Astrocyte (in vitro differentiated cells and primary cell): ENCODE results near the gene OSGEP. TPM values are rescaled to one million over a fixed set of nuclear protein-coding genes. Genes with fewer than 3 reads are reported as not detected.

ENCODE experiments used
- DNase-seq: peaks from one replicate; pipeline ENCODE4 v3.0.0-alpha.2; 2010; ENCODE audit warnings: low read depth
- FAIRE-seq: peaks from 2 replicates; lab custom pipeline; 2011; peaks lifted over from hg19 to GRCh38; lab: Jason Lieb, UNC
- H2AFZ ChIP-seq: 2 replicates; pipeline ENCODE4 v1.6.0; 2012; ENCODE audit warnings: low read depth, low read length, inconsistent platforms
- H3K27ac ChIP-seq: 2 replicates; pipeline ENCODE4 v1.5.1; 2011; ENCODE audit warnings: low read depth, low read length, inconsistent platforms
- H3K27me3 ChIP-seq: 2 replicates; pipeline ENCODE4 v1.6.0; 2011; ENCODE audit warnings: low read length, inconsistent platforms; ENCODE audit not compliant: insufficient read depth
- H3K36me3 ChIP-seq: 2 replicates; pipeline ENCODE4 v1.5.1; 2011; ENCODE audit warnings: low read length, inconsistent platforms; ENCODE audit not compliant: insufficient read depth
- H3K4me1 ChIP-seq: 2 replicates; pipeline ENCODE4 v1.5.1; 2011; ENCODE audit warnings: low read length, inconsistent platforms; ENCODE audit not compliant: insufficient read depth
- H3K4me2 ChIP-seq: 2 replicates; pipeline ENCODE4 v1.6.0; 2012; ENCODE audit warnings: low read length, inconsistent platforms
- H3K4me3 ChIP-seq: 2 replicates; pipeline ENCODE4 v1.5.1; 2011; ENCODE audit warnings: low read depth, mild to moderate bottlenecking, low read length, inconsistent platforms; ENCODE audit not compliant: insufficient read depth
- H3K79me2 ChIP-seq: 2 replicates; pipeline ENCODE4 v1.6.0; 2012; ENCODE audit warnings: mild to moderate bottlenecking, low read length, inconsistent platforms; ENCODE audit not compliant: insufficient read depth
- H3K9ac ChIP-seq: 2 replicates; pipeline ENCODE4 v1.6.0; 2012; ENCODE audit warnings: mild to moderate bottlenecking, low read length, inconsistent platforms
- H3K9me3 ChIP-seq: 2 replicates; pipeline ENCODE4 v1.5.1; 2012; ENCODE audit warnings: low read depth, mild to moderate bottlenecking, low read length, inconsistent platforms; ENCODE audit not compliant: insufficient read depth
- H4K20me1 ChIP-seq: 2 replicates; pipeline ENCODE4 v1.6.0; 2012; ENCODE audit warnings: low read length, inconsistent platforms; ENCODE audit not compliant: insufficient read depth
- H3K27ac Mint-ChIP-seq: one replicate; pipeline ENCODE4 v1.8.0; 2021; ENCODE audit warnings: mild to moderate bottlenecking, mixed read lengths; ENCODE audit not compliant: unreplicated experiment
- H3K27me3 Mint-ChIP-seq: one replicate; pipeline ENCODE4 v1.8.0; 2021; ENCODE audit warnings: low read depth, mixed read lengths; ENCODE audit not compliant: unreplicated experiment
- H3K36me3 Mint-ChIP-seq: one replicate; pipeline ENCODE4 v1.8.0; 2021; ENCODE audit warnings: low read depth, mixed read lengths; ENCODE audit not compliant: unreplicated experiment
- H3K4me1 Mint-ChIP-seq: one replicate; pipeline ENCODE4 v1.8.0; 2021; ENCODE audit warnings: low read depth, mixed read lengths; ENCODE audit not compliant: unreplicated experiment
- H3K4me3 Mint-ChIP-seq: one replicate; pipeline ENCODE4 v1.8.0; 2021; ENCODE audit warnings: mild to moderate bottlenecking, moderate library complexity, mixed read lengths; ENCODE audit not compliant: unreplicated experiment
- H3K9me3 Mint-ChIP-seq: one replicate; pipeline ENCODE4 v1.8.0; 2021; ENCODE audit warnings: mild to moderate bottlenecking, mixed read lengths; ENCODE audit not compliant: unreplicated experiment
- CTCF ChIP-seq: IDR thresholded peaks from 2 replicates; pipeline ENCODE4 v1.5.1; 2011; ENCODE audit warnings: low read depth, mild to moderate bottlenecking, inconsistent platforms, low read length, moderate library complexity; ENCODE audit not compliant: insufficient read depth
- EZH2 ChIP-seq: IDR thresholded peaks from 2 replicates; pipeline ENCODE4 v1.6.1; 2012; ENCODE audit warnings: mild to moderate bottlenecking, low read length, inconsistent platforms; ENCODE audit not compliant: insufficient read depth
- total RNA-seq: library from RNA; stranded (reverse); gene quantifications from 2 replicates; pipeline ENCODE4 v1.2.1, GENCODE V29; 2021

The OSGEP gene
- total RNA-seq, 1 donor from 2014 or later, result 23.0 TPM

GRCh38 chr14:20440882-20441281, 13.7 kb downstream of the OSGEP start:
- H3K27ac ChIP-seq, result no peak overlapping the region
- no peaks in the 10 kb centered on the region for H3K4me1 Mint-ChIP-seq
- peaks cover 7% of the 10 kb centered on the region for H3K36me3 Mint-ChIP-seq
- H3K27me3 ChIP-seq, result no peaks in the 10 kb centered on the region
- H3K4me1 ChIP-seq, result peaks cover 5% of the 10 kb centered on the region
- no peaks in the 10 kb centered on the region for H3K9me3 Mint-ChIP-seq
- H3K9me3 ChIP-seq, result no peaks in the 10 kb centered on the region
- FAIRE-seq (no peak), DNase-seq (no peak)
- H3K27me3 Mint-ChIP-seq, result peaks cover 24% of the 10 kb centered on the region
- H3K36me3 ChIP-seq, result peaks cover 4% of the 10 kb centered on the region
- no peak overlapping the region for H3K4me2 ChIP-seq
- no peaks in the 10 kb centered on the region for H4K20me1 ChIP-seq
- no peak overlapping the region for H3K9ac ChIP-seq
- no peak overlapping the region for H3K27ac Mint-ChIP-seq
- H3K79me2 ChIP-seq, result no peaks in the 10 kb centered on the region
- H3K4me3 ChIP-seq, result no peak overlapping the region
- TF ChIP-seq CTCF (no peak), EZH2 (no peak)
- no peak overlapping the region for H2AFZ ChIP-seq
- H3K4me3 Mint-ChIP-seq, result no peak overlapping the region

- DNase-seq (no peak), FAIRE-seq (no peak)
- H3K4me1 ChIP-seq, result peaks cover 8% of the 10 kb centered on the region
- no peak overlapping the region for H3K4me2 ChIP-seq
- Mint-ChIP-seq H3K4me1 (no peaks in the 10 kb centered on the region), H3K27ac (no peak overlapping the region), H3K27me3 (peaks cover 28% of the 10 kb centered on the region), H3K9me3 (no peaks in the 10 kb centered on the region), H3K36me3 (peaks cover 7% of the 10 kb centered on the region), H3K4me3 (no peak overlapping the region)
- no peaks in the 10 kb centered on the region for H3K9me3 ChIP-seq
- no peak overlapping the region for H3K4me3 ChIP-seq
- no peaks in the 10 kb centered on the region for H3K79me2 ChIP-seq
- H3K36me3 ChIP-seq, result peaks cover under 1% of the 10 kb centered on the region
- H4K20me1 ChIP-seq, result no peaks in the 10 kb centered on the region
- no peaks in the 10 kb centered on the region for H3K27me3 ChIP-seq
- no peak overlapping the region for H3K9ac ChIP-seq
- no peak overlapping the region for H3K27ac ChIP-seq
- no peak overlapping the region for H2AFZ ChIP-seq
- no peak for TF ChIP-seq CTCF
- no peak for TF ChIP-seq EZH2
Measured at GRCh38 chr14:20440465-20440864, 14.1 kb downstream of the OSGEP start.

GRCh38 chr14:20438664-20439063, 15.9 kb downstream of the OSGEP start:
- Histone ChIP-seq H3K4me1 (peaks cover 15% of the 10 kb centered on the region), H3K27ac (no peak overlapping the region), H3K4me2 (no peak overlapping the region), H3K9me3 (no peaks in the 10 kb centered on the region), H3K4me3 (no peak overlapping the region), H3K36me3 (no peaks in the 10 kb centered on the region), H3K27me3 (no peaks in the 10 kb centered on the region), H4K20me1 (no peaks in the 10 kb centered on the region), H3K9ac (no peak overlapping the region), H2AFZ (no peak overlapping the region), H3K79me2 (no peaks in the 10 kb centered on the region)
- no peak for DNase-seq
- peak overlapping the region; percentile 36 for H3K4me3 Mint-ChIP-seq
- no peak for FAIRE-seq
- no peaks in the 10 kb centered on the region for H3K9me3 Mint-ChIP-seq
- H3K4me1 Mint-ChIP-seq, result no peaks in the 10 kb centered on the region
- no peak overlapping the region for H3K27ac Mint-ChIP-seq
- TF ChIP-seq EZH2, result no peak
- TF ChIP-seq CTCF, result no peak
- peaks cover 7% of the 10 kb centered on the region for H3K36me3 Mint-ChIP-seq
- peaks cover 37% of the 10 kb centered on the region for H3K27me3 Mint-ChIP-seq
